Panc1 (cell line): ENCODE data around the gene GAREM2.

Experiments used
- POLR2AphosphoS5 ChIP-seq: IDR thresholded peaks from 2 replicates; pipeline ENCODE4 v1.6.1; 2012; ENCODE audit warnings: mild to moderate bottlenecking, low read depth, low read length, moderate library complexity
- SIN3A ChIP-seq: IDR thresholded peaks from 2 replicates; pipeline ENCODE4 v1.6.1; 2012; ENCODE audit warnings: low read depth, mild to moderate bottlenecking, low read length, moderate library complexity, borderline replicate concordance; ENCODE audit not compliant: insufficient read depth
- TCF7L2 ChIP-seq: IDR thresholded peaks from 2 replicates; pipeline ENCODE4 v1.6.1; 2011; ENCODE audit warnings: mild to moderate bottlenecking, low read depth, low read length, inconsistent platforms
- TF ChIP-seq, protein P1 (sequence below): fragments of 450-650 bp; IDR thresholded peaks from 2 replicates; pipeline ENCODE4 v1.5.1; 2017; ENCODE audit warnings: mild to moderate bottlenecking

DNA sequence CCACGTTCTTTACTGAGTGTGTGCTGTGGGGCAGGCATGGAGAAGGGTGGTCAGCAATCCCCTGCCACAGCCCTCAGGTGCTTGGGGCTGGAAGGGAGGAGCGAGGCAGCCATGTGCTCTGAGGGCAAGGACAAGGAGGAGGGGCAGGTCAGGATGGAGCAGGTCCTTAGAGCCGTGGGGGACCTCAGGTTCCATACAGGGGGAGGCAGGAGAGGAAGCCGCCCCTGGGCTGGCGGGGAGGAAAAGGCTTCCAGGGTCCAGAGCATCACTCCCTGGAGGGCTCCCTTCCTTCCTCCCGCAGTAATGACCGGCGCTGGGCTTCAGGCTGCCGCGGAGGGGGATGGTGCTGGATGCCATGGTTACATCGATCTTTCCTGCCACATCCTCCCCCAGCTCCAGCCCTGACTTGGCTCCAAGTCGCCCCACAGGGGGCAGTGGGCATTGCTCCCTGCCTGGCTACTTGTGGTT is 6.6 kb downstream of the GAREM2 start:
- TF ChIP-seq, protein P1, sequence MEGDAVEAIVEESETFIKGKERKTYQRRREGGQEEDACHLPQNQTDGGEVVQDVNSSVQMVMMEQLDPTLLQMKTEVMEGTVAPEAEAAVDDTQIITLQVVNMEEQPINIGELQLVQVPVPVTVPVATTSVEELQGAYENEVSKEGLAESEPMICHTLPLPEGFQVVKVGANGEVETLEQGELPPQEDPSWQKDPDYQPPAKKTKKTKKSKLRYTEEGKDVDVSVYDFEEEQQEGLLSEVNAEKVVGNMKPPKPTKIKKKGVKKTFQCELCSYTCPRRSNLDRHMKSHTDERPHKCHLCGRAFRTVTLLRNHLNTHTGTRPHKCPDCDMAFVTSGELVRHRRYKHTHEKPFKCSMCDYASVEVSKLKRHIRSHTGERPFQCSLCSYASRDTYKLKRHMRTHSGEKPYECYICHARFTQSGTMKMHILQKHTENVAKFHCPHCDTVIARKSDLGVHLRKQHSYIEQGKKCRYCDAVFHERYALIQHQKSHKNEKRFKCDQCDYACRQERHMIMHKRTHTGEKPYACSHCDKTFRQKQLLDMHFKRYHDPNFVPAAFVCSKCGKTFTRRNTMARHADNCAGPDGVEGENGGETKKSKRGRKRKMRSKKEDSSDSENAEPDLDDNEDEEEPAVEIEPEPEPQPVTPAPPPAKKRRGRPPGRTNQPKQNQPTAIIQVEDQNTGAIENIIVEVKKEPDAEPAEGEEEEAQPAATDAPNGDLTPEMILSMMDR: no peak
- TF ChIP-seq POLR2AphosphoS5 (no peak), SIN3A (no peak), TCF7L2 (no peak)
